GM18870 (cell line): ENCODE data around the gene HEXB.
"Not testable (repeated sequence)": the region's sequence is repeated elsewhere in the genome, so short reads cannot be mapped to it uniquely, and the experiment has no call there.

Experiments
- ATAC-seq: cut with Tn5 transposase; IDR thresholded peaks from one replicate; pipeline ENCODE4 v1.9.1; 2021; ENCODE audit warnings: moderate library complexity; ENCODE audit not compliant: unreplicated experiment

Gene HEXB

GRCh38 chr5:74725331-74725730 lies 40.3 kb downstream of the HEXB start:
- ATAC-seq: no peak

GRCh38 chr5:74736759-74737158 lies 51.7 kb downstream of the HEXB start:
- ATAC-seq: no peak

- ATAC-seq: no peak
Observed at GRCh38 chr5:74738406-74738805, 53.4 kb downstream of the HEXB start.

GRCh38 chr5:74748742-74749141 lies 63.7 kb downstream of the HEXB start:
- not testable (repeated sequence) for ATAC-seq

- no peak for ATAC-seq
Observed at GRCh38 chr5:74761241-74761640, 76.2 kb downstream of the HEXB start.

GRCh38 chr5:74762599-74762998 lies 77.6 kb downstream of the HEXB start:
- ATAC-seq: no peak

GRCh38 chr5:74763504-74763903 lies 78.5 kb downstream of the HEXB start:
- ATAC-seq: no peak

GRCh38 chr5:74765201-74765600 lies 80.2 kb downstream of the HEXB start:
- ATAC-seq: no peak

- ATAC-seq: no peak
Observed at GRCh38 chr5:74765929-74766328, 80.9 kb downstream of the HEXB start.

- peak; percentile 21 for ATAC-seq
Observed at GRCh38 chr5:74766418-74766848, 81.4 kb downstream of the HEXB start.

GRCh38 chr5:74766849-74767578 lies 82.0 kb downstream of the HEXB start, which contains the start of the genes GFM2 and NSA2:
GFM2 (minus strand) TSS chr5:74767117; CDS start chr5:74763742, 3,375 bp downstream.
NSA2 (plus strand) TSS chr5:74767249; CDS start chr5:74767361, 112 bp downstream.
- ATAC-seq: peak; percentile 93

- peak; percentile 6 for ATAC-seq
Observed at GRCh38 chr5:74767579-74767913, 82.5 kb downstream of the HEXB start.
